Thyroid gland (tissue), 4 donors: Measurements from ENCODE around the gene MYO16. TPM values are rescaled to one million over a fixed set of nuclear protein-coding genes. Genes with fewer than 3 reads are reported as not detected.

Experiments
- DNase-seq, 2 donors: peaks; one replicate each; pipeline ENCODE4 v3.0.0-alpha.2; 2019
- H3K27ac ChIP-seq, 3 donors: fragments of 200-600 bp; sonication (generic); 1 replicate in 2 of 3; 2 replicates in 1 of 3; pipeline ENCODE4 v1.5.1; 2016 to 2019; ENCODE audit warnings: mild to moderate bottlenecking in 1 of 3, moderate library complexity in 1 of 3
- H3K27me3 ChIP-seq: fragments of 200-600 bp; sonication (generic); one replicate; pipeline ENCODE4 v1.5.1; 2019
- H3K36me3 ChIP-seq, 2 donors: fragments of 200-600 bp; sonication (generic); one replicate each; pipeline ENCODE4 v1.5.1; 2016 to 2019
- H3K4me1 ChIP-seq, 2 donors: fragments of 200-600 bp; sonication (generic); one replicate each; pipeline ENCODE4 v1.5.1; 2017 to 2019
- H3K4me3 ChIP-seq, 3 donors: fragments of 200-600 bp; sonication (generic); replicated peaks in 1 of 3; 1 replicate in 2 of 3; 2 replicates in 1 of 3; pipeline ENCODE4 v1.5.1; 2016; ENCODE audit warnings: mild to moderate bottlenecking in 1 of 3
- H3K9me3 ChIP-seq: fragments of 200-600 bp; sonication (generic); one replicate; pipeline ENCODE4 v1.5.1; 2017
- POLR2A ChIP-seq, 2 donors: fragments of 450-650 bp; IDR thresholded peaks; one replicate each; pipeline ENCODE4 v1.6.1; 2017; ENCODE audit warnings: antibody characterized with exemption in 2 of 2, mild to moderate bottlenecking in 2 of 2, moderate library complexity in 1 of 2
- WGBS, 2 donors: methylation state at CpG; one replicate each; pipeline ENCODE4 v1.1.5; 2017; 5-methylcytosine and 5-hydroxymethylcytosine counted together
- intact Hi-C: fragments of 100-400 bp; cut with DNase I; formaldehyde crosslinking; loops from one replicate; pipeline ENCODE4 v1.15.1; 2023
- total RNA-seq, 4 donors: library from RNA; depleted of rRNA; stranded (reverse); fragments of >200 nt; gene quantifications; one replicate each; pipeline ENCODE4 v1.2.3, GENCODE V29; 2016
- TF ChIP-seq, protein P1 (sequence below), 6 experiments: fragments of 200-600 bp in 3 of 6; fragments of 450-650 bp in 3 of 6; sonication (generic) in 3 of 6; IDR thresholded peaks; one replicate each; pipeline ENCODE4 v1.5.1; 2016 to 2019; ENCODE audit warnings: antibody characterized with exemption in 6 of 6, mild to moderate bottlenecking in 2 of 6, inconsistent platforms in 1 of 6, moderate library complexity in 1 of 6

The MYO16 gene
- total RNA-seq, 4 donors from 2014 or later = 0.10 to 0.13 (median 0.13) TPM; not detected in 1

- WGBS, 2 donors = 87 to 96% methylated on average over 4 of the region's 4 CpGs
These were observed 625.9 kb downstream of the MYO16 start for GRCh38 chr13:109255141-109255856.

DNA sequence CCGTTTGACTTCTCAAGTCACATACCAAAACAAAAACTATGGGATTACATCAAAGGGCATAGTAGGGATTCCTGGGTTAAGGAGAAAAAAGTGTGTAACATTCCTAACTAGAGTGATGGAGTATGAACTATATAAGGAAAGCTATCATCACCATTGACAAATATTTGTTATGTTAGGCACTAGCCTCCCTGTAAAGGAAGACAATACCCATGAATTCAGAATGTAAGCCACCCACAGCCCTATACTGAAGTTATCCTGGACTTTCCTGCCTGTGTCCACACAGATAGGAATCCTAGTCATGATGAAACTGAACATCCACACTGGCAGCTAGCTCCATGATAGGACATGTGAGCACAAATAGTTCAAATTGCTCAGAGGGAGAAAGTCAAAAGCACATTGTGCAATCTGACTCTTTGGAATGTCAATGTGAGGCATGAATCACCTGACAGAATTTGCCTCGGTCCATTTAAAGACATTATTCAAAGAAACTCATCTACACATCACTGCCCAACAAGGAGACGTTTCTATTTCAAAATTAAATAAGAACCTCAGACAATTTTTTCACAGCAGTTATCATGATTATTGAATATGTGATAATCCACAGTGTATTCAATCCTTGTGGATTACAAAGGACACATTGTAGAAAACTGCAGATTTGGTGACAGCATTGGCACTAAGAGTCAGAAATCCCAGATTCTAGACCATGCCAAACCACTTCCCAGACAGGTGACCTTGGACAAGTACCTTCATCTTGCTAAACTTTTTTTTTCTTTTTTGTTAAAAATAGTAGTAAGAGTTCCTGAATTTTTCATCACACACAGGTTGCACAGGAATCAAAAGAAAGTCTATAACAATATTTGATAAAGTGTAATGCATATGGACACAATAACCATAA lies 627.7 kb downstream of the MYO16 start:
- intact Hi-C loops = no loop called here
- peak overlapping the region; percentile 63 to 91 (median 80) for H3K27ac ChIP-seq
- H3K4me1 ChIP-seq = no peaks in the 10 kb centered on the region
- H3K36me3 ChIP-seq = no peaks in the 10 kb centered on the region
- H3K27me3 ChIP-seq = no peaks in the 10 kb centered on the region
- peak in 1 of 2 donors; percentile 43 for TF ChIP-seq POLR2A (IDR thresholded peaks at IDR 0.05)
- TF ChIP-seq, protein P1, sequence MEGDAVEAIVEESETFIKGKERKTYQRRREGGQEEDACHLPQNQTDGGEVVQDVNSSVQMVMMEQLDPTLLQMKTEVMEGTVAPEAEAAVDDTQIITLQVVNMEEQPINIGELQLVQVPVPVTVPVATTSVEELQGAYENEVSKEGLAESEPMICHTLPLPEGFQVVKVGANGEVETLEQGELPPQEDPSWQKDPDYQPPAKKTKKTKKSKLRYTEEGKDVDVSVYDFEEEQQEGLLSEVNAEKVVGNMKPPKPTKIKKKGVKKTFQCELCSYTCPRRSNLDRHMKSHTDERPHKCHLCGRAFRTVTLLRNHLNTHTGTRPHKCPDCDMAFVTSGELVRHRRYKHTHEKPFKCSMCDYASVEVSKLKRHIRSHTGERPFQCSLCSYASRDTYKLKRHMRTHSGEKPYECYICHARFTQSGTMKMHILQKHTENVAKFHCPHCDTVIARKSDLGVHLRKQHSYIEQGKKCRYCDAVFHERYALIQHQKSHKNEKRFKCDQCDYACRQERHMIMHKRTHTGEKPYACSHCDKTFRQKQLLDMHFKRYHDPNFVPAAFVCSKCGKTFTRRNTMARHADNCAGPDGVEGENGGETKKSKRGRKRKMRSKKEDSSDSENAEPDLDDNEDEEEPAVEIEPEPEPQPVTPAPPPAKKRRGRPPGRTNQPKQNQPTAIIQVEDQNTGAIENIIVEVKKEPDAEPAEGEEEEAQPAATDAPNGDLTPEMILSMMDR (IDR thresholded peaks at IDR 0.05) = no peak
- H3K4me3 ChIP-seq = no peak overlapping the region
- peak; percentile 39 to 56 for DNase-seq
- WGBS, 2 donors = 11 to 12% methylated on average over 3 of the region's 3 CpGs
- no peaks in the 10 kb centered on the region for H3K9me3 ChIP-seq

More at GRCh38 chr13:109255141-109255856, 625.9 kb downstream of the MYO16 start:
- no peaks in the 10 kb centered on the region for H3K4me1 ChIP-seq
- no peaks in the 10 kb centered on the region for H3K27me3 ChIP-seq
- no peak overlapping the region for H3K4me3 ChIP-seq
- no peaks in the 10 kb centered on the region for H3K9me3 ChIP-seq
- no peak overlapping the region for H3K27ac ChIP-seq
- intact Hi-C loops = no loop called here
- DNase-seq = no peak
- H3K36me3 ChIP-seq = no peaks in the 10 kb centered on the region
- TF ChIP-seq POLR2A (IDR thresholded peaks at IDR 0.05) = no peak
- TF ChIP-seq, protein P1 (IDR thresholded peaks at IDR 0.05) = no peak
